Cardiac muscle cell (in vitro differentiated cells and primary cell): Measurements from ENCODE around the gene SAE1. TPM values are rescaled to one million over a fixed set of nuclear protein-coding genes. Genes with fewer than 3 reads are reported as not detected.

Experiments used
- DNase-seq, 2 donors: peaks; one replicate each; pipeline versions ENCODE4 v3.0.0 to v3.0.0-alpha.2; 2010 to 2017; ENCODE audit warnings: low read depth in 1 of 2, low spot score in 1 of 2
- H3K27ac ChIP-seq: fragments of 200-600 bp; sonication (generic); 2 replicates; pipeline ENCODE4 v1.5.1; 2016
- H3K27me3 ChIP-seq: fragments of 200-600 bp; sonication (generic); 2 replicates; pipeline ENCODE4 v1.6.0; 2016; ENCODE audit warnings: control low read depth
- H3K36me3 ChIP-seq: fragments of 200-600 bp; sonication (generic); 2 replicates; pipeline ENCODE4 v1.5.1; 2016; ENCODE audit warnings: control low read depth
- H3K4me1 ChIP-seq: fragments of 200-600 bp; sonication (generic); 2 replicates; pipeline ENCODE4 v1.8.1; 2017; ENCODE audit warnings: low read depth, mild to moderate bottlenecking, mixed run types
- H3K4me3 ChIP-seq: fragments of 200-600 bp; sonication (generic); 2 replicates; pipeline ENCODE4 v1.5.1; 2016; ENCODE audit warnings: mild to moderate bottlenecking
- H3K9me3 ChIP-seq: fragments of 200-600 bp; sonication (generic); 2 replicates; pipeline ENCODE4 v1.5.1; 2017; ENCODE audit warnings: low read depth, mild to moderate bottlenecking, control low read depth
- polyA plus RNA-seq: library from polyadenylated mRNA; unstranded; fragments of >200 nt; fragmentation: Nextera tagmentation; extraction: Ambion mirVana; gene quantifications from 2 replicates; pipeline ENCODE4 v1.2.1, GENCODE V29; 2016
- total RNA-seq: library from RNA; depleted of rRNA; stranded (reverse); fragments of >200 nt; gene quantifications from 2 replicates; pipeline ENCODE4 v1.2.3, GENCODE V29; 2016
- TF ChIP-seq, protein P1 (sequence below): IDR thresholded peaks from 2 replicates; pipeline ENCODE4 v1.5.1; 2012; ENCODE audit warnings: low read depth, mild to moderate bottlenecking, low read length

The SAE1 gene
- total and polyA plus RNA-seq, 2 experiments from 2014 or later: 128 to 171 TPM

DNA sequence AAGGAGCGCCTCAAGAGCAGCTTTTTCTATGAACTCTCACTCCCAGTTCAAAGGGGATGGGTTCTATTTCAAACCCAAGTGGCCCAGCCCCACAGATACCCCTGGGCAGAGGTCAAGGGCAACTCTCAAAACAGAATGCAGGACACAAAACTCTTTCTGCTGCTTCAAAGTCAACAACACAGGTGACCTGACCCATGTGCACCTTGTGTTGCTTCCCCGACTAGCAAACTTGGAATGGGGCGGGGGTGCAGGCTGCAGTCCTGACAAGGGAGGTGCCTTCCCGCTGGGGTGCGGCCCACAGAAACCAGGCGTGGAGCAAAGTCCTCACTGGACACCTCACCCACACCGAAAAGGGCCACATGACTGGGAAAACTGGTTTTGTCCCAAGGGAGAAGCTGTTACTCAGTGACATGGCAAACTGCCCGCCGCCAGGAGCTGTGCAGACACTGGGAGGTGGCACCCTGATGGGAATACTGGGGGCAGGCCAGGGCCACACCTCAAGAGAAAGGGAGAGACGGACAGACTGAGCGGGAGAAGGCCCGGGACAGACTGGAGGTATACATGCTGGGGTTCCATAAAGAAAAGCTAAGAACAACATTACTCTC lies 34.4 kb upstream of the SAE1 start:
- Histone ChIP-seq H3K4me1 (peaks cover 46% of the 10 kb centered on the region), H3K9me3 (no peaks in the 10 kb centered on the region), H3K4me3 (no peak overlapping the region), H3K36me3 (peaks cover 11% of the 10 kb centered on the region), H3K27ac (peak overlapping the region; percentile 81), H3K27me3 (no peaks in the 10 kb centered on the region)
- DNase-seq: no peak
- TF ChIP-seq, protein P1, sequence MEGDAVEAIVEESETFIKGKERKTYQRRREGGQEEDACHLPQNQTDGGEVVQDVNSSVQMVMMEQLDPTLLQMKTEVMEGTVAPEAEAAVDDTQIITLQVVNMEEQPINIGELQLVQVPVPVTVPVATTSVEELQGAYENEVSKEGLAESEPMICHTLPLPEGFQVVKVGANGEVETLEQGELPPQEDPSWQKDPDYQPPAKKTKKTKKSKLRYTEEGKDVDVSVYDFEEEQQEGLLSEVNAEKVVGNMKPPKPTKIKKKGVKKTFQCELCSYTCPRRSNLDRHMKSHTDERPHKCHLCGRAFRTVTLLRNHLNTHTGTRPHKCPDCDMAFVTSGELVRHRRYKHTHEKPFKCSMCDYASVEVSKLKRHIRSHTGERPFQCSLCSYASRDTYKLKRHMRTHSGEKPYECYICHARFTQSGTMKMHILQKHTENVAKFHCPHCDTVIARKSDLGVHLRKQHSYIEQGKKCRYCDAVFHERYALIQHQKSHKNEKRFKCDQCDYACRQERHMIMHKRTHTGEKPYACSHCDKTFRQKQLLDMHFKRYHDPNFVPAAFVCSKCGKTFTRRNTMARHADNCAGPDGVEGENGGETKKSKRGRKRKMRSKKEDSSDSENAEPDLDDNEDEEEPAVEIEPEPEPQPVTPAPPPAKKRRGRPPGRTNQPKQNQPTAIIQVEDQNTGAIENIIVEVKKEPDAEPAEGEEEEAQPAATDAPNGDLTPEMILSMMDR: no peak

DNA sequence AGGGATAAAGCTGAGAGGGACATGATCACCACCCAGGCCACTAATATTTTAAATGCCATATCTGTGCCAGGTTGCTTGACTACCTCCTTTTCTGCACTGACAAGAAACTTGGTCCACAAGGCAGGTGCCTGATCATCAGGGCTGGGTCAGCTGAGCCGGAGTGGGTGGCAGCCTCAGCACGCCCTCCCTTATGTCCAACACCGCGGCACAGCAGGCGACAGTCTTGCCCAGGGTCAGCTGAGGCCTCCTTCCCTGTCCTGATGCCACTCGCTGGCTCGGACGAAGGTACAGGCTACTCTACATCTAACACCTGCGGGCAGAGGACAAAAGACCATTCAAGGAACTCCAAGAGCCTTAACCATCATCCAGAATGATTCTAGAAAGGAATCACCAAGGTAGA lies 33.9 kb upstream of the SAE1 start:
- Histone ChIP-seq H3K27me3 (no peaks in the 10 kb centered on the region), H3K27ac (peak overlapping the region; percentile 81), H3K4me3 (no peak overlapping the region), H3K4me1 (peaks cover 46% of the 10 kb centered on the region), H3K9me3 (no peaks in the 10 kb centered on the region), H3K36me3 (peaks cover 11% of the 10 kb centered on the region)
- no peak for DNase-seq
- TF ChIP-seq, protein P1: no peak

DNA sequence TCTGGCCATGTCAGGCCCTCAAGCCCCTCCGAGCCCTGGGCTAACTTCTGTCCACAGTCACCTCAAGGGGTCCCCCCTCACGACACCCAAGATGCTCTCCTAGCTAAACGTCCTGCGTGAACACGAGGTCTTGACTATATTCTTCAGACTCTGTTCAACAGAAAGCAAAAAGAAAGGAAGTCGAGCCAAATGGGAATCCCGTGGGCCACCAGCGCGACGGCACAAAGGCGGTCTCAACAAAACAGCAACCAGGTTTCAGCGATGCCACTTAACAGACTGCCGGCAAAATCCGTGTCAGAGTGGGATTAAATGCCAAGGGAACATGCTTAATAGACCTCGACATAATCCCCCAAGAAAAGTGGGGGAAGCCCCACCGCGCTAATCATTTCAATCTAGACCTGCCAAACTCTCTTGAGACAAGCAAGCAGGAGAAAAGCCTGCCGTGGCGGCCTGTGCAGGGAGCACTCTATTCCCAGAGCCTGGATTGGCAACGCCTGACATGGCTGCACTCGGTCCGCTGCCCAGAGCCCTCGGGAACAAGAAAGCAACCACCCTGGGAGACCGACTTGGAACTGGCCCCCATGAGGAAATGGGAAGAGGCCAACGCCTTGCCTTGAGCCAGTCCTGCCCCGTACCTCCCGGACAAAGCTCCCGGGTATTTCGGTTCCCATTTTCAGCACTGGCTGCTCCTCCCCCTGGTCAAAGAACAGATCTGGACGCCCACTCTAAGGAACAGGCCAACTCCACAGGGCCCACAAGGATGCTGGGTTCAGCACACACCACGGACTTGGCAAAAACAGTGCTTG lies 33.0 kb upstream of the SAE1 start:
- Histone ChIP-seq H3K4me1 (peaks cover 46% of the 10 kb centered on the region), H3K36me3 (peaks cover 6% of the 10 kb centered on the region), H3K27me3 (no peaks in the 10 kb centered on the region), H3K27ac (peak overlapping the region; percentile 81), H3K4me3 (no peak overlapping the region), H3K9me3 (no peaks in the 10 kb centered on the region)
- TF ChIP-seq, protein P1: no peak
- no peak for DNase-seq

DNA sequence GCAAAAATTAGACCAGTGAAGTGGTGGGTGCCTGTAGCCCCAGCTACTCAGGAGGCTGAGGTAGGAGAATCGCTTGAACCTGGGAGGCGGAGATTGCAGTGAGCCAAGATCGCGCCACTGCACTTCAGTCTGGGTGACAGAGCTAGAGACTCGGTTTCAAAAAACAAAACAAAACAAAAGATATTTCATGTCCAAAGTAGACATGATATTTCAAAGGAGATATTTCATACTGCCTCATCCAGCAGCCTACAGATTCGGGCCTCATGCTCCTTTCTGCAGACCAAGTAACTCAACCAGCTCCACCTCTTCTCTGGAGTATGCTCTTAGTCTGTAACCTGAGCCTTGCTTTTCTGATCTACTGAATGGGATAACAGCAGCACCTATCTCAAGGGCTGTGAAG lies 32.0 kb upstream of the SAE1 start:
- TF ChIP-seq, protein P1: no peak
- Histone ChIP-seq H3K27ac (peak overlapping the region; percentile 89), H3K9me3 (no peaks in the 10 kb centered on the region), H3K27me3 (no peaks in the 10 kb centered on the region), H3K36me3 (peaks cover 1% of the 10 kb centered on the region), H3K4me1 (peaks cover 42% of the 10 kb centered on the region), H3K4me3 (no peak overlapping the region)
- no peak for DNase-seq

DNA sequence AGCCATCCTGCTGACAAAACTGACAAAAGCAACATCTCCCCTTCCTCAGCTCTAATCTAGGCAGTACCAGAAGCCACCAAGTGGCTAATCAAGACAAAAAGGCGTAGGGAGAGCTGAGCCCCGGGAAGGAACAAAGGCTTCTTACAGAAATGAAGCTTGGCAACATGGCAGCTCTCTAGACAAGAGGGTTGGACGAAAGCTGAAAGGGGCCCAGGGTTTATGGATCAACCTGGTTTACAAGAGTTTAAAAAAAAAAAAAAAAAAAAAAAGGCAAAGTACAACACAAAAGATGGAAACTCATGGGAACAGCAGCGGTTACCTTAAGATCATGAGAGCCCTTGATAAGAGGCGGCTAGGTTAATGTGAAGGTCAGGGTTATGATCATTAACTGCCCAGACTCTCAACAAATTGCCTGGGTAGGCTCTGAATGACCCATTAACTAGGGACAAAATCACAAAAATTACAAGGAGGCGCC lies 31.0 kb upstream of the SAE1 start:
- TF ChIP-seq, protein P1: no peak
- Histone ChIP-seq H3K36me3 (no peaks in the 10 kb centered on the region), H3K27ac (peak overlapping the region; percentile 89), H3K27me3 (no peaks in the 10 kb centered on the region), H3K4me3 (no peak overlapping the region), H3K4me1 (peaks cover 33% of the 10 kb centered on the region), H3K9me3 (no peaks in the 10 kb centered on the region)
- no peak for DNase-seq
